Measurements from ENCODE around the gene RFXANK.

RFXANK gene

DNA sequence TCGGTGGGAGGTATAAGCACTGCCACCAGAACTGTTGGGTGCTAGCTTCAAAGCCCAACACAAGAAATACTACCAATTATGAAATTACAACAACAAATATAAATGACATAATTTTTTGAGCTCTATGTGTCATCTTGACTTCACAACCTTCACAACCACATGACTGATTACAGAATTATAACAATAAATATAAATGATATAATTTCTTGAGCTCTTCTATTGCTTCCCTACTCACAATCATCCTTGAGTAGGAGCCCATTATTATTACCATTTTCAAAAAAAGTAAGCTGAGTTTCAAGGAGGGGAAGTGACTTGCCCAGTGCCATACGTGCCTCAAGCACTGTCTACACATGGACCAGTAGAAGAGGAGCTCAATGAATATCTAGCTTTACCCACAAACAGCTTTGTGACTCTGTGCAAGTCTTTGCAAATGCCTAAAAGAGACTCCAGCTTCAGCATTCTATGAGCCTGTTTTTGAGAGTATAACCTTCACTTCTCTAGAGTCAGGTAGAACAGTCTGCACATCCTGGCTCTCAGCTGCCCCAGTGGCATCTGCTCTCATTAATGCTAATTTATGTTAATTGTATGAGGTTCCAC lies 42.3 kb downstream of the RFXANK start:
- DNase-seq: no peak

DNA sequence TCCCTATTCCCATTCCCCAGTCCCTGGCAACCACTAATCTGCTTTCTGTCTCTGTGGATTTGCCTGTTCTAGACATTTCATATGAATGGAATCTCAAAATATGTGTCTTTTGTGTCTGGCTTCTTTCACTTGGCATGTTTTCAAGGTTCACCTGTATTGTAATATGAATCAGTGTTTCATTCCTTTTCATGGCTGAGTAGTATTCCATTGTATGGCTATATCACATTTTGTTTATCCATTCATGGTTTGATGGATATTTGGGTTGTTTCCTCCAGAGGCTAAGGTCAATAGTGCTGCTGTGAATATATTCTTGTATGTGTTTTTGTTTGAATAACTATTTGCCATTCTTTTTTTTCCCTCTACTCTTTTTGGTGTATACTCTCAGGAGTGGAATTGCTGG lies 44.1 kb downstream of the RFXANK start:
- no peak for DNase-seq

DNA sequence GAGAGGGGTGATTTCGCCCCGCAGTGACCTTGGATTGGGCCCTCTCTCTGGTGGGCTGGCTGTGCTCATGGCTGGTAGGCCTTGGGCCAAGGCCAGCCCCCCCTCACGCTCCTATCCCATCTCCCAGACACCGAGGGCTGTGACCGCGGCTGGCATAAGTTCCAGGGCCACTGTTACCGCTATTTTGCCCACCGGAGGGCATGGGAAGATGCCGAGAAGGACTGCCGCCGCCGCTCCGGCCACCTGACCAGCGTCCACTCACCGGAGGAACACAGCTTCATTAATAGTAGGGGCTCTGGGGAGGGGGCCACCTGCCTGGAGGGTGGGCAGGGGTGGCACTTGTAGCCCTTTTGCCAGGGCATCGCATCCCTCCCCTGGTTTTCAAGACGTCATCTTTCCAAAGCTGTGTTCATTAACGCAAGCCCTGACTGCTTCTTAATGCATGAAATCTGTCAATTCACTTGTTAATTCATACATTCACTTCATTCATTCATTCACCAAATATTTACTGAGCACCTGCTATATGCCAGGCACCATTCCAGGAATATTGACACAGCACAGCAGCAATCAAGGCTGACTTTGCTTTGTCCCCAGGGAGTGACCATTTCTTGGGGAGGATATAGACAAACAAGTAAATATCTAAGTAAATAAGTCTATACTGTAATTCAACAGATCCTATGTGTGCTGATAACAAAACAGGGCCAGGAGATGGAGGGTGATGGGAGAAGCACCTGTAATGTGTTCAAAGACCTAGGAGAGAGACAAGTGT lies 46.3 kb downstream of the RFXANK start:
- DNase-seq: no peak

DNA sequence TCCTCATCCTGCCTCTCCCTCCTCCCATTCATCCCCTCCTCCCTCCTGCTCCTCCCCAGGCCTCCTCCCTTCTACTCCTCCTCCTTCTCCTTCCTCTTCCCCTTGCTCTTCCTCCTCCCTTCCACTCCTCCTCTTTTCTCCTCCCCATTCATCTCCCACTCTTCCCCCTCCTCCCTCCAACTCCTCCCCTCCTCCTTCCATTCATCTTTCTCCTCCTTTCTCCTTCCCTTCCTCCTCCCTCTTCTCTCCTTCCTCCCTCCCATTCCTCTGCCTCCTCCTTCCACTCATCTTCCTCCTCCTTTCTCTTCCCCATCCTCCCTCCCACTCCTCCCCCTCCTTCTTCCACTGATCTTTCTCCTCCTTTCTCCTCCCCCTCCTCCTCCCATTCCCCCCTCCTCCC lies 47.6 kb downstream of the RFXANK start:
- DNase-seq: no peak

DNA sequence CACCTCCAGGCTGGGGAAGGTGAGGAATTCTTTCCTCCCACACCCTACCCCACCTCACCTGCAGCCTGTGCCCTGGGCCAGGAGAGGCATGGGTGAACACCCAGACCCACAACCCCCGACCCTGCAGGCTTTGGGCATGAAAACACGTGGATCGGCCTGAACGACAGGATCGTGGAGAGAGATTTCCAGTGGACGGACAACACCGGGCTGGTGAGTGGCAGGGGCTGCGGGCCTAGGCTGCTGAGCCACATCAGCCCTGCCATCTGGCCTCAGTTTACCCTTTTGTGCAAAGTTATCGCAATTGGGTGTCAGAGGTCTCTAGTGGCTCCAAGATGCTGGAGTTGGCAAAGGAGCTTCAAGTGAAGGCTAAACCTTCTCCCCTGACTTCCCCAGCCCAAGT lies 48.4 kb downstream of the RFXANK start:
- no peak for DNase-seq

DNA sequence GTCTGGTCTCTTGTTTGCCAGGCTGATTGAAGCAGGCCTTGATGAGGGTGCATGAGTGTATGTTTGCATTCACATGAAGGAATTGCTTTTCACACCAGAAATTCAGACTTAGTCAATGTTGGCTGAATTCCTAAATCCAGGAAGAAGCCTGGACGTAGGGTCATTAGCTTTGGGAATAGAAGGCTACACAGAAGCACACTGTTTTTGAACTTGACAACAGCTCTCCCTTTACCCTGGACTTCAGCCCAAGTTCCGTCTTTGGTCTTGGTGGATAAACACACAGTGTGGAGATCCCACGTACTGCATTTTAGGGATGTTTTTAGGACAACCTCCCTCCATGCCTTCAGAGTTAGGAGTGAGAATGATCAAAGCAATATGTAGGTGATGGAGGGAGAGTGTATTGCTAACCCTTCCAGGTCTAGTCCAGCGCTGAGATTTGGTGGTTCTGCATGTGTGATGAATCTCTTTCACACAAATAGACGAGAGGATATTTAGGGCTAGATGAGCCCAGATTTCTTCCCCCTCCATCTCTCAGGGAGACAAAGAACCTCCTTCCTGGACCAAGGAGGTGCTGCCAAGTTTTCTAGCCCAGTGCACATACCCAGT lies 58.2 kb downstream of the RFXANK start:
- no peak for DNase-seq

Data from COR-L47 (cell line).